Stimulated activated CD8-positive, alpha-beta memory T cell treated with anti-CD3 and anti-CD28 coated beads, Interleukin-4, amount 100 ng/mL, for 24 hours (primary cell): ENCODE data around the gene SFRP4.

Experiments used
- DNase-seq: peaks from one replicate; pipeline ENCODE4 v3.0.0-alpha.2; 2020; ENCODE audit warnings: low read depth

The SFRP4 gene

GRCh38 chr7:37924491-37925041, 7.9 kb upstream of the SFRP4 start:
- DNase-seq: no peak

GRCh38 chr7:37923996-37924395, 7.4 kb upstream of the SFRP4 start:
- no peak for DNase-seq

- no peak for DNase-seq
Measured at GRCh38 chr7:37921876-37922275, 5.3 kb upstream of the SFRP4 start.

GRCh38 chr7:37920849-37921805, 4.5 kb upstream of the SFRP4 start:
- DNase-seq: peak; percentile 4

GRCh38 chr7:37920305-37920848, 3.8 kb upstream of the SFRP4 start, which contains the start of gene EPDR1:
Gene EPDR1 (plus strand): TSS chr7:37920640. CDS start chr7:37920940, 300 bp downstream.
- DNase-seq: peak; percentile 21

- no peak for DNase-seq
Measured at GRCh38 chr7:37918526-37918925, 1.9 kb upstream of the SFRP4 start.

GRCh38 chr7:37916017-37916672, 472 bp downstream of the SFRP4 start:
- DNase-seq: no peak

GRCh38 chr7:37915438-37915837, 1.2 kb downstream of the SFRP4 start:
- DNase-seq: no peak

GRCh38 chr7:37912756-37913155, 3.9 kb downstream of the SFRP4 start:
- no peak for DNase-seq

- no peak for DNase-seq
Measured at GRCh38 chr7:37908221-37908788, 8.3 kb downstream of the SFRP4 start.

GRCh38 chr7:37901890-37902524, 14.6 kb downstream of the SFRP4 start:
- no peak for DNase-seq

GRCh38 chr7:37901236-37901827, 15.3 kb downstream of the SFRP4 start:
- DNase-seq: no peak

GRCh38 chr7:37899712-37900247, 16.8 kb downstream of the SFRP4 start:
- DNase-seq: no peak

- DNase-seq: no peak
Measured at GRCh38 chr7:37894671-37895070, 21.9 kb downstream of the SFRP4 start.

GRCh38 chr7:37893359-37893758, 23.3 kb downstream of the SFRP4 start:
- DNase-seq: no peak

GRCh38 chr7:37882086-37882485, 34.5 kb downstream of the SFRP4 start:
- DNase-seq: no peak
